CD14-positive monocyte (primary cell): ENCODE data around the gene ATG12. TPM values are rescaled to one million over a fixed set of nuclear protein-coding genes. Genes with fewer than 3 reads are reported as not detected.

ENCODE experiments used
- DNase-seq, 3 donors: peaks; one replicate each; pipeline ENCODE4 v3.0.0-alpha.2; 2011 to 2022
- H2AFZ ChIP-seq: 2 replicates; pipeline ENCODE4 v1.6.0; 2012; ENCODE audit warnings: mild to moderate bottlenecking, low read depth, low read length, inconsistent platforms; ENCODE audit not compliant: insufficient read depth, poor library complexity, severe bottlenecking
- H3K27ac ChIP-seq, 2 donors: 1 replicate in 1 of 2; 2 replicates in 1 of 2; pipeline ENCODE4 v1.5.1; 2012 to 2013; ENCODE audit warnings: low read length in 2 of 2, control low read depth in 1 of 2, inconsistent platforms in 1 of 2, low read depth in 1 of 2, mild to moderate bottlenecking in 1 of 2
- H3K27me3 ChIP-seq, 2 donors: one replicate each; pipeline versions ENCODE4 v1.6.0 to v1.6.1; 2011 to 2013; ENCODE audit warnings: low read length in 2 of 2; ENCODE audit not compliant: control insufficient read depth in 2 of 2, insufficient read depth in 2 of 2
- H3K36me3 ChIP-seq, 2 donors: replicated peaks in 1 of 2; 1 replicate in 1 of 2; 2 replicates in 1 of 2; pipeline versions ENCODE4 v1.5.1 to v1.6.1; 2012 to 2013; ENCODE audit warnings: low read length in 2 of 2, control low read depth in 1 of 2, inconsistent platforms in 1 of 2, mild to moderate bottlenecking in 1 of 2; ENCODE audit not compliant: insufficient read depth in 2 of 2, control insufficient read depth in 1 of 2
- H3K4me1 ChIP-seq, 2 donors: 1 replicate in 1 of 2; 2 replicates in 1 of 2; pipeline versions ENCODE4 v1.5.1 to v1.6.1; 2012 to 2013; ENCODE audit warnings: low read length in 2 of 2, control low read depth in 1 of 2, inconsistent platforms in 1 of 2, mild to moderate bottlenecking in 1 of 2, moderate library complexity in 1 of 2; ENCODE audit not compliant: insufficient read depth in 2 of 2, control insufficient read depth in 1 of 2
- H3K4me2 ChIP-seq: replicated peaks from 2 replicates; pipeline ENCODE3; 2012; ENCODE audit warnings: low read length, moderate library complexity, mild to moderate bottlenecking; ENCODE audit not compliant: poor library complexity, severe bottlenecking; ENCODE audit errors: extremely low read depth
- H3K4me3 ChIP-seq, 3 experiments: fragments of 200-600 bp in 1 of 3; sonication (generic) in 1 of 3; replicated peaks in 1 of 3; 1 replicate in 2 of 3; 2 replicates in 1 of 3; pipeline ENCODE4 v1.5.1; 2011 to 2013; ENCODE audit warnings: low read length in 3 of 3, mild to moderate bottlenecking in 3 of 3, control low read depth in 2 of 3, low read depth in 2 of 3, inconsistent platforms in 1 of 3, moderate library complexity in 1 of 3
- H3K79me2 ChIP-seq: 2 replicates; pipeline ENCODE4 v1.6.0; 2012; ENCODE audit warnings: mild to moderate bottlenecking, control low read depth, inconsistent platforms, low read length, moderate library complexity; ENCODE audit not compliant: insufficient read depth
- H3K9ac ChIP-seq: 2 replicates; pipeline ENCODE4 v1.6.0; 2017; ENCODE audit warnings: low read length, mild to moderate bottlenecking; ENCODE audit not compliant: insufficient read depth, poor library complexity, severe bottlenecking
- H3K9me3 ChIP-seq, 2 donors: replicated peaks in 1 of 2; 1 replicate in 1 of 2; 2 replicates in 1 of 2; pipeline versions ENCODE4 v1.5.1 to v1.6.1; 2012 to 2013; ENCODE audit warnings: low read length in 2 of 2, control low read depth in 1 of 2; ENCODE audit not compliant: control insufficient read depth in 1 of 2, insufficient read depth in 1 of 2
- H4K20me1 ChIP-seq: 2 replicates; pipeline ENCODE4 v1.6.0; 2012; ENCODE audit warnings: mild to moderate bottlenecking, low read length, control low read depth, moderate library complexity; ENCODE audit not compliant: insufficient read depth
- H3K27ac Mint-ChIP-seq, 7 donors: one replicate each; pipeline ENCODE4 v1.8.0; 2020; ENCODE audit warnings: mild to moderate bottlenecking in 7 of 7, mixed read lengths in 7 of 7, moderate library complexity in 6 of 7, inconsistent platforms in 2 of 7
- H3K27me3 Mint-ChIP-seq, 3 donors: one replicate each; pipeline ENCODE4 v1.8.0; 2021 to 2022; ENCODE audit warnings: low read depth in 3 of 3, mild to moderate bottlenecking in 3 of 3, mixed read lengths in 3 of 3, moderate library complexity in 3 of 3, inconsistent platforms in 1 of 3
- H3K36me3 Mint-ChIP-seq, 2 donors: one replicate each; pipeline ENCODE4 v1.8.0; 2020; ENCODE audit warnings: mixed read lengths in 2 of 2, inconsistent platforms in 1 of 2, mild to moderate bottlenecking in 1 of 2
- H3K4me1 Mint-ChIP-seq: one replicate; pipeline ENCODE4 v1.8.0; 2020; ENCODE audit warnings: mild to moderate bottlenecking, mixed read lengths
- H3K4me3 Mint-ChIP-seq, 2 donors: one replicate each; pipeline ENCODE4 v1.8.0; 2020; ENCODE audit warnings: mild to moderate bottlenecking in 2 of 2, mixed read lengths in 2 of 2, moderate library complexity in 1 of 2
- H3K9me3 Mint-ChIP-seq, 7 donors: one replicate each; pipeline ENCODE4 v1.8.0; 2020 to 2022; ENCODE audit warnings: mixed read lengths in 7 of 7, mild to moderate bottlenecking in 6 of 7, moderate library complexity in 6 of 7, inconsistent platforms in 2 of 7
- CTCF ChIP-seq: fragments of 200-600 bp; IDR thresholded peaks from one replicate; pipeline ENCODE4 v1.8.0; 2022; ENCODE audit warnings: antibody characterized with exemption, mild to moderate bottlenecking
- WGBS: methylation state at CpG from one replicate; pipeline ENCODE4 v1.1.5; 2013; ENCODE audit warnings: missing lambda C conversion rate; ENCODE audit not compliant: insufficient coverage; 5-methylcytosine and 5-hydroxymethylcytosine counted together
- intact Hi-C, 2 donors: fragments of 100-400 bp; cut with micrococcal nuclease; formaldehyde crosslinking; loops; one replicate each; pipeline versions ENCODE4 v1.15.0 to v1.15.1; 2023
- polyA plus RNA-seq, 3 donors: library from polyadenylated mRNA; depleted of rRNA in 1 of 3; unstranded in 2 of 3; stranded (reverse) in 1 of 3; fragments of 300-500 nt in 2 of 3; fragments of >200 nt in 1 of 3; fragmentation: Illumina TruSeq in 2 of 3; gene quantifications; 1 replicate in 2 of 3; 2 replicates in 1 of 3; pipeline ENCODE4 v1.2.3, GENCODE V29; 2012 to 2021

Gene ATG12
- polyA plus RNA-seq, 3 donors = 44.3 to 143 (median 101) TPM

GRCh38 chr5:115855959-115856358, 14.6 kb upstream of the ATG12 start:
- no peak overlapping the region for H3K9ac ChIP-seq
- WGBS = 0% methylated on average over 1 of the region's 1 CpG
- peaks cover 4 to 11% (median 7%) of the 10 kb centered on the region in 7 donors for H3K9me3 Mint-ChIP-seq
- DNase-seq = peak; percentile 14 to 40 (median 22)
- H3K4me1 Mint-ChIP-seq = peaks cover 43% of the 10 kb centered on the region
- peaks cover 0 to 2% (median 0%) of the 10 kb centered on the region in 3 donors for H3K27me3 Mint-ChIP-seq
- intact Hi-C loops = no loop called here
- H3K27ac Mint-ChIP-seq = peak overlapping the region in 3 of 7 donors; percentile 37 to 45 (median 44)
- no peak overlapping the region for H3K4me3 Mint-ChIP-seq
- no peak overlapping the region for H2AFZ ChIP-seq
- no peak for TF ChIP-seq CTCF
- H3K36me3 Mint-ChIP-seq = peaks cover 5 to 13% of the 10 kb centered on the region in 2 donors
- peaks cover 23 to 27% of the 10 kb centered on the region in 2 donors for H3K4me1 ChIP-seq
- no peaks in the 10 kb centered on the region for H3K27me3 ChIP-seq
- H3K4me2 ChIP-seq = peak overlapping the region; percentile 3
- H3K27ac ChIP-seq = peak overlapping the region in 1 of 2 donors; percentile 58
- peaks cover 98% of the 10 kb centered on the region for H3K79me2 ChIP-seq
- no peak overlapping the region for H3K4me3 ChIP-seq
- H3K9me3 ChIP-seq = peaks cover 0 to 3% of the 10 kb centered on the region in 2 donors
- H4K20me1 ChIP-seq = peaks cover 44% of the 10 kb centered on the region
- H3K36me3 ChIP-seq = no peaks in the 10 kb centered on the region

GRCh38 chr5:115854139-115854538, 12.8 kb upstream of the ATG12 start:
- intact Hi-C loops = no loop called here
- DNase-seq = no peak
- no CpG with 5 or more reads among the region's 3 CpGs for WGBS
- Histone ChIP-seq H4K20me1 (peaks cover 45% of the 10 kb centered on the region), H2AFZ (no peak overlapping the region), H3K9ac (no peak overlapping the region), H3K4me3 (no peak overlapping the region), H3K27ac (no peak overlapping the region), H3K4me1 (peaks cover 23 to 27% of the 10 kb centered on the region in 2 donors), H3K27me3 (no peaks in the 10 kb centered on the region), H3K79me2 (peaks cover 98% of the 10 kb centered on the region), H3K36me3 (no peaks in the 10 kb centered on the region), H3K4me2 (no peak overlapping the region), H3K9me3 (peaks cover 0 to 3% of the 10 kb centered on the region in 2 donors)
- peaks cover 49% of the 10 kb centered on the region for H3K4me1 Mint-ChIP-seq
- H3K4me3 Mint-ChIP-seq = no peak overlapping the region
- H3K36me3 Mint-ChIP-seq = peaks cover 5 to 13% of the 10 kb centered on the region in 2 donors
- no peak overlapping the region for H3K27ac Mint-ChIP-seq
- H3K27me3 Mint-ChIP-seq = peaks cover 0 to 2% (median 0%) of the 10 kb centered on the region in 3 donors
- H3K9me3 Mint-ChIP-seq = peaks cover 4 to 10% (median 7%) of the 10 kb centered on the region in 7 donors
- TF ChIP-seq CTCF = no peak
